ENCODE results near the gene B3GNT8. TPM values are rescaled to one million over a fixed set of nuclear protein-coding genes. Genes with fewer than 3 reads are reported as not detected.

B3GNT8 gene
- total and polyA plus RNA-seq, 2 experiments from 2014 or later = 4.8 to 4.9 TPM

DNA sequence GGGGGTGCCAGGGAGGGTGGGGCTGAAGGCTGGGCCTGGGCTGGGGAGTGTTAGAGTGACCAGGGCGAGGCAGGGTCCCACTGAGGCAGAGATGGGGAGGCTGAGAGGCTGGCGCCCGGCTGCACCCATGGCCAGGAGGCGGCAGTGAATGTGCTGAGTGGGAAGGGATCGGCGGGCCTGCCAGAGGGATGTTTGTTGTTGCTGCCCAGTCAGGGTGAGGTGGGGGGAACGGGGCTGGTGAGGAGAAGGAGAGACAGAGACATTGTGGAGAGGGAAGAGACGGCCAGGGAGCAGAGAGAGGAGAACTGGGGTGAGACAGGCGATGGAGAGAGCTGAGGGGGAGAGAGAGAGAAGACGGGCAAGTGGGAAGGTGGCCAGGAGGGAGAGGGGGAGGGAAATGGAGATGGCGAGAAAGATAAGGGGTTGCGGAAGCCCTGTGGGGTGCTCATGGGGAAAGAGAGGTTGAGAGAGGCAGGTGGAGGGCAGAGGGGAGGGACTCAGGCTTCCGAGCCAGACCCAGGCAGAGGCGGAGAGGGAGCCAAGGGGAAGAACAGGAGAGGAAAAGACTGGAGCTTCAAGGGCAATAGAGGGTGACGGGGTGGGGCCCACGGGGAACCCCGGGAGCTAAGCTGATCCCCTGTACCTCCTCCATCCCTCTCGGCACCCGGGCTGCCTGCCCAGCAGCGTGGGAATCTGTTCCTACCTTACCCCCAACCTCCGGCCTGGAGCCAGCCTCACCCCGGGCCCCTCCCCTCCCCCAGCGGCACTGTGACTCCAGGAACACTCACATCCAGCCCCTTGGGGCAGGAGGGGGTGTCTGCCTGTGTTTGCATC, 690 bp upstream of the B3GNT8 start:
- Histone ChIP-seq H3K4me1 (ENCODE audit: low read depth) (peaks cover 43% of the 10 kb centered on the region), H3K27me3 (no peaks in the 10 kb centered on the region), H3K36me3 (peaks cover 3% of the 10 kb centered on the region), H3K9me3 (ENCODE audit: low read depth) (no peaks in the 10 kb centered on the region), H3K4me3 (peak overlapping the region; percentile 7), H3K27ac (peak overlapping the region; percentile 84)
- TF ChIP-seq, protein P1, sequence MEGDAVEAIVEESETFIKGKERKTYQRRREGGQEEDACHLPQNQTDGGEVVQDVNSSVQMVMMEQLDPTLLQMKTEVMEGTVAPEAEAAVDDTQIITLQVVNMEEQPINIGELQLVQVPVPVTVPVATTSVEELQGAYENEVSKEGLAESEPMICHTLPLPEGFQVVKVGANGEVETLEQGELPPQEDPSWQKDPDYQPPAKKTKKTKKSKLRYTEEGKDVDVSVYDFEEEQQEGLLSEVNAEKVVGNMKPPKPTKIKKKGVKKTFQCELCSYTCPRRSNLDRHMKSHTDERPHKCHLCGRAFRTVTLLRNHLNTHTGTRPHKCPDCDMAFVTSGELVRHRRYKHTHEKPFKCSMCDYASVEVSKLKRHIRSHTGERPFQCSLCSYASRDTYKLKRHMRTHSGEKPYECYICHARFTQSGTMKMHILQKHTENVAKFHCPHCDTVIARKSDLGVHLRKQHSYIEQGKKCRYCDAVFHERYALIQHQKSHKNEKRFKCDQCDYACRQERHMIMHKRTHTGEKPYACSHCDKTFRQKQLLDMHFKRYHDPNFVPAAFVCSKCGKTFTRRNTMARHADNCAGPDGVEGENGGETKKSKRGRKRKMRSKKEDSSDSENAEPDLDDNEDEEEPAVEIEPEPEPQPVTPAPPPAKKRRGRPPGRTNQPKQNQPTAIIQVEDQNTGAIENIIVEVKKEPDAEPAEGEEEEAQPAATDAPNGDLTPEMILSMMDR (IDR thresholded peaks at IDR 0.05; ENCODE audit: low read depth, low read length) = peak; percentile 4
- DNase-seq (ENCODE audit: low read depth in 1 of 2, low spot score in 1 of 2) = peak; percentile 20 to 35

DNA sequence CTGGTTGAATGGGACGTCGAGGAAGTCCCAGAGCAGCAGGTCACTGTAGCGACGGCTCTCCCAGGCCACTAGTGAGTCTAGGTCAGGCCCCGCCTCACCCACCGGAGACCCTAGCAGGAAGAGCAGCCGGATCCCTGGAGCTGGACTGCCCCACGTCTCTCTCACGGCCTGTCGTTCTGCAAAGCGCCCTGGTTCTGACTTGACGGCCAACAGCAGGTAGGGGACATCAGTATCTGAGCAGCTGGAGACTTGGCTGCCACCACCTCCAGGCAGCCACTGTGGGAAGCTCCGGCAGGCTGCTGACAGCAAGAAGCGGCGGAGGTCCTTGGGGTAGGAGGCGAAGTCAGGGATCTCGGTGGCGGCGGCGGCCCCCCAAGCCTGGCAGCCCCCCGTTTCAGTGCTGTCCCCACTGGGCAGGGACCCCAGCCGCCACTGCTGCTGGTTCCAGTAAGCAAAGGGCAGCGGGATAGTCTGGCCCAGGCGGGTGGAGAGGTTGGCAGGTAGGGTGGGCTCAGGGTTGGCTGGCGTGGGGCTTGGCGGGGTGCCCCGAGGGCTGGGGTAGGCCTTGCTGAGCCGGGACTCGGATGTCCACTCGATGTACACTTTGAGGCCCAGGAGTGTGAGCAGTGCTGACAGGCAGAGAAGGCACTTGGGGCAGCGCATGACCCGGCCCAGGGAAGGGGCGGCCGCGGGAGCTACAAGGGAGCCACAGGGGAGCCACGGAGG, 895 bp downstream of the B3GNT8 start:
- H3K27me3 ChIP-seq = no peaks in the 10 kb centered on the region
- H3K4me1 ChIP-seq (ENCODE audit: low read depth) = peaks cover 30% of the 10 kb centered on the region
- peaks cover 2% of the 10 kb centered on the region for H3K36me3 ChIP-seq
- TF ChIP-seq, protein P1 (IDR thresholded peaks at IDR 0.05; ENCODE audit: low read depth, low read length) = no peak
- DNase-seq (ENCODE audit: low read depth in 1 of 2, low spot score in 1 of 2) = peak in 1 of 2 donors; percentile 20
- no peaks in the 10 kb centered on the region for H3K9me3 ChIP-seq (ENCODE audit: low read depth)
- H3K4me3 ChIP-seq = peak overlapping the region; percentile 22
- H3K27ac ChIP-seq = peak overlapping the region; percentile 84

DNA sequence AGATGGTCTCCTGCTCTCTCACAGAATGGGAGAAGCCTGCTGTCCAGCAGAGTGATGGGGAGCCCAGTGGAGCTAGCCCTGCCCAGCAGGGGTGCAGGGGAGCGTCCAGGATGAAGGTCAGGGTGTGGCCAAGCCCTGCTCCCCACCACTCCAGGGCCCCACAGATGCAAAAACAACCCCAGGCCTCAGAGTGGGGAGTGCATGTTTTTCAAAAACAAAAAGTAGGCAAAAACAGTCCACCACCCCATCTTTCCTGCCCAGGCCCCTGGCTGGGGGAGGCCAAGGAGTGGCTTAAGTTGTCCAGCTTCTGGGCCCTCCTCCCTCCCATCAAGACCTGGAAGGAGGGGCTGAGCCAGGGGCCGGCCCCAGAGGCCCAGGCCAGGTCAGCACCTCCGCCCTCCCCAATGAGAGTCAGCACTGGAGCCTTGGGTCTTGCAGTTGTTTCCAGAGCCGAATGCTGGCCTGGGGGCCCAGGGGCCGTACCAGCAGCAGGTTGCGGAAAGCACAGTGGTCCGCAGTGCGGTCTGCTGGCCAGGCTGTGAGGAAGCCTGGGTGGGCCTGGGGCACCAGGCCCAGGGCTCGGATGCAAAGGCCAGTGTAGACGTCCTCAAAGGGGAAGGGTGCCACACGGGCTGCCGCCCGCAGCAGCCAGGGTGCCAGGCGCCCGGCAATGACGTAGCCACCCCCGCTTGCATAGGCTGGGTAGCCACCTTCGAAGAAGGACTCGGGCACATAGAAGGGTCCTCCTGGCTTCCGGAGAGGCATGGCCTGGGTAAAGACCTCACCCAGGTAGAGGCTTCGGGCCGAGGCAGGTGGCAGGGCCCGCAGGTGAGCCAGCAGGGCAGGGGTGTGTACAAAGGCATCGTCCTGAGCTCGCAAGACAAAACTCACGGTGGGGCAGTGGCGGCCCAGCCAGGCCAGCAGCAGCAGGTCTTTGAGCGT, 1.7 kb downstream of the B3GNT8 start:
- Histone ChIP-seq H3K27me3 (no peaks in the 10 kb centered on the region), H3K4me3 (no peak overlapping the region), H3K9me3 (ENCODE audit: low read depth) (no peaks in the 10 kb centered on the region), H3K36me3 (peaks cover 5% of the 10 kb centered on the region), H3K27ac (peak overlapping the region; percentile 84), H3K4me1 (ENCODE audit: low read depth) (peaks cover 24% of the 10 kb centered on the region)
- TF ChIP-seq, protein P1 (IDR thresholded peaks at IDR 0.05; ENCODE audit: low read depth, low read length) = no peak
- DNase-seq (ENCODE audit: low read depth in 1 of 2, low spot score in 1 of 2) = no peak

DNA sequence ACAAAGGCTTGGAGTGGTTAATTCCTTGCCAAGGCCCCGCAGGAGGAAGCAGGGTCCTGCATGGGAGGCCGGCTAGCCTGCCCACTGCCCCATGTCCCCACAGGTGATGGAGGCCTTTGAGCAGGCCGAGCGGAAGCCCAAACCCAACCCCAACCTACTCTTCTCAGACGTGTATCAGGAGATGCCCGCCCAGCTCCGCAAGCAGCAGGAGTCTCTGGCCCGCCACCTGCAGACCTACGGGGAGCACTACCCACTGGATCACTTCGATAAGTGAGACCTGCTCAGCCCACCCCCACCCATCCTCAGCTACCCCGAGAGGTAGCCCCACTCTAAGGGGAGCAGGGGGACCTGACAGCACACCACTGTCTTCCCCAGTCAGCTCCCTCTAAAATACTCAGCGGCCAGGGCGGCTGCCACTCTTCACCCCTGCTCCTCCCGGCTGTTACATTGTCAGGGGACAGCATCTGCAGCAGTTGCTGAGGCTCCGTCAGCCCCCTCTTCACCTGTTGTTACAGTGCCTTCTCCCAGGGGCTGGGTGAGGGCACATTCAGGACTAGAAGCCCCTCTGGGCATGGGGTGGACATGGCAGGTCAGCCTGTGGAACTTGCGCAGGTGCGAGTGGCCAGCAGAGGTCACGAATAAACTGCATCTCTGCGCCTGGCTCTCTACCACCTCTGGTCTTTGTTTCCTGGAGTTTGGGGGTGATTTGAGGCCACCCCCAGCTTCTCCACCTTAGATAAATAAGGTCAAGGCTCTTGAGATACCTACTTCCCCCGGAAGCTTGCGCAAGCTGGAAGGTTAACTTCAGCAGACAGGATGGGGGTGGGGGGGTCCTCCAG, 2.6 kb downstream of the B3GNT8 start:
- no peak for DNase-seq (ENCODE audit: low read depth in 1 of 2, low spot score in 1 of 2)
- no peak overlapping the region for H3K27ac ChIP-seq
- H3K27me3 ChIP-seq = no peaks in the 10 kb centered on the region
- peaks cover 13% of the 10 kb centered on the region for H3K36me3 ChIP-seq
- no peaks in the 10 kb centered on the region for H3K9me3 ChIP-seq (ENCODE audit: low read depth)
- peaks cover 24% of the 10 kb centered on the region for H3K4me1 ChIP-seq (ENCODE audit: low read depth)
- H3K4me3 ChIP-seq = no peak overlapping the region
- TF ChIP-seq, protein P1 (IDR thresholded peaks at IDR 0.05; ENCODE audit: low read depth, low read length) = no peak

Measured in cardiac muscle cell (in vitro differentiated cells and primary cell).